Kidney epithelial cell (primary cell): ENCODE data around the gene TBC1D8B. TPM values are rescaled to one million over a fixed set of nuclear protein-coding genes. Genes with fewer than 3 reads are reported as not detected.

Experiments used
- DNase-seq: peaks from one replicate; pipeline ENCODE4 v3.0.0-alpha.2; 2010; ENCODE audit warnings: low read depth
- H3K27me3 ChIP-seq: 2 replicates; pipeline ENCODE4 v1.6.0; 2011; ENCODE audit warnings: low read length; ENCODE audit not compliant: control insufficient read depth, insufficient read depth
- H3K36me3 ChIP-seq: 2 replicates; pipeline ENCODE4 v1.5.1; 2011; ENCODE audit warnings: low read length; ENCODE audit not compliant: control insufficient read depth, insufficient read depth
- H3K4me3 ChIP-seq: 2 replicates; pipeline ENCODE4 v1.5.1; 2011; ENCODE audit warnings: low read depth, mild to moderate bottlenecking, control low read depth, low read length
- total RNA-seq: library from RNA; depleted of rRNA; stranded (reverse); fragments of >200 nt; gene quantifications from 2 replicates; pipeline ENCODE4 v1.2.3, GENCODE V29; 2015
- TF ChIP-seq, protein P1 (sequence below): IDR thresholded peaks from 2 replicates; pipeline ENCODE4 v1.5.1; 2011; ENCODE audit warnings: mild to moderate bottlenecking, moderate library complexity, low read length, control low read depth, inconsistent platforms; ENCODE audit not compliant: insufficient read depth, poor library complexity, severe bottlenecking

Gene TBC1D8B
- total RNA-seq, 1 donor from 2014 or later: 1.3 TPM

DNA sequence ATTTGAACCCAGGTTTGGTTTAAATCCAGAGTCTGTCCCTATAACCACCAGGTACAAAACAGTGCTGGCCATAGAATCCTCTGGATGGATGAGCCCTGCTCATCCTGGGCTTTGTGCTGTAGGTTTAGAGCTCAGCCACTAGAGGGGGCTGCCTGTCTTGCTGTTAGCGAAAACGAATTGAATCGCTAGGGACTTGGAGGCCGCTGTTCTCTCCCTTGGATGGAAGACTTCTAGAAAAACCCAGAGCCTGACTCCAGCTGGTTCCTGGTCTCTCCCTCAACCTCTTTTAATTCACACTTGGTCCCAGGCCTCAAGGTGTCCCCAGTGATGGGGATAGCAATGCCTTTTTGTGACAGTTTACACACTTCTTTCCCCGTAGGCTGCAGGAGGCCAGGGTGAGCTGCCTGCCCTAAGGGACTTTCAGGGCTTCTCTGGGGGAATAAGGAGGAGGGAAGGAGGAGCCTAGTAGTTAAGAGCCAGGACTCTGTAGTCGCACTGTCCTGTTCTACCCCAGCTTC is 92.0 kb downstream of the TBC1D8B start:
- Histone ChIP-seq H3K27me3 (no peaks in the 10 kb centered on the region), H3K36me3 (no peaks in the 10 kb centered on the region), H3K4me3 (no peak overlapping the region)
- TF ChIP-seq, protein P1, sequence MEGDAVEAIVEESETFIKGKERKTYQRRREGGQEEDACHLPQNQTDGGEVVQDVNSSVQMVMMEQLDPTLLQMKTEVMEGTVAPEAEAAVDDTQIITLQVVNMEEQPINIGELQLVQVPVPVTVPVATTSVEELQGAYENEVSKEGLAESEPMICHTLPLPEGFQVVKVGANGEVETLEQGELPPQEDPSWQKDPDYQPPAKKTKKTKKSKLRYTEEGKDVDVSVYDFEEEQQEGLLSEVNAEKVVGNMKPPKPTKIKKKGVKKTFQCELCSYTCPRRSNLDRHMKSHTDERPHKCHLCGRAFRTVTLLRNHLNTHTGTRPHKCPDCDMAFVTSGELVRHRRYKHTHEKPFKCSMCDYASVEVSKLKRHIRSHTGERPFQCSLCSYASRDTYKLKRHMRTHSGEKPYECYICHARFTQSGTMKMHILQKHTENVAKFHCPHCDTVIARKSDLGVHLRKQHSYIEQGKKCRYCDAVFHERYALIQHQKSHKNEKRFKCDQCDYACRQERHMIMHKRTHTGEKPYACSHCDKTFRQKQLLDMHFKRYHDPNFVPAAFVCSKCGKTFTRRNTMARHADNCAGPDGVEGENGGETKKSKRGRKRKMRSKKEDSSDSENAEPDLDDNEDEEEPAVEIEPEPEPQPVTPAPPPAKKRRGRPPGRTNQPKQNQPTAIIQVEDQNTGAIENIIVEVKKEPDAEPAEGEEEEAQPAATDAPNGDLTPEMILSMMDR: peak; percentile 89
- DNase-seq: no peak

DNA sequence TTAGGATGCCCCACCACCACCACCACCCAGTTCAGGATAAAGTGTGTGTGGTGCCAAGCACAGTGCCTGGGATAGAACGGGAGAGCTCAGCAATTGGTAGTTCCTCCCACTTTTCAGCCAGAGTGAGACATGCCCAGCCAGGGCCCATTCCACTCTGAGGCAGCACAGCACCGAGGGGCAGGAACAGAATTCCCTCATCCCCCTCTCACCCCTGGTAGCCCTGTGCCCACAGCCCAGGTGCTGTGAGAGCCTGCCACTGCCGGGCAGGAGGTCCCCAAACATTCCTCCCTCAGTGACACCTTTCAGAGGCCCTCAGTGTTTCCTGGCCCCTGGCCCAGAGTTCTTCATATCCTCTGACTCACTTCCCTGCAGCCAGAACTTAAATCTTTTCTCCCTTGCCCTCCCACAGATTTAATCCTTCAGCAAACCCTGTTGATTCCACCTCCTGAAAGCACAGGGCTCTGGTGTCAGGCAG is 92.5 kb downstream of the TBC1D8B start:
- TF ChIP-seq, protein P1: no peak
- Histone ChIP-seq H3K27me3 (no peaks in the 10 kb centered on the region), H3K36me3 (no peaks in the 10 kb centered on the region), H3K4me3 (no peak overlapping the region)
- no peak for DNase-seq

DNA sequence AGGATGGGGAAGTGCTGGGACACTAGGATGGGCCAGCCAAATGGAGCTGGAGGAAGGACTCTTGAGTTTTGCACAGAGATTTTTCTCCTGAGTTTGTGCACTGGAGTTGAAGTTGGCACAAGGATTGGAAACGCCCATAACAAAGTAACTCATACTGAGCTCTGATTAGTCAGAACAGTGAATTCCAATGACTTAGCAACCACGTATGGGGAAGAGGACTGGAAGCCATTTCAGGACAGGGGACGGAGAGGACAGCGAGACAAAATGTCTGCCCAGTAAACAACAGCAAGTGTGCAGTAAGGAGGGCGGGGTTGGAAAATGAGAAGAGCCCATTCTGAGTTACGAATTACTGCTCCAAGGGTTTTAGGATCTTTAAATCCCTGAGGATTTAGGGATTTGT is 94.8 kb downstream of the TBC1D8B start:
- DNase-seq: no peak
- TF ChIP-seq, protein P1: no peak
- no peaks in the 10 kb centered on the region for H3K27me3 ChIP-seq
- H3K4me3 ChIP-seq: no peak overlapping the region
- no peaks in the 10 kb centered on the region for H3K36me3 ChIP-seq

DNA sequence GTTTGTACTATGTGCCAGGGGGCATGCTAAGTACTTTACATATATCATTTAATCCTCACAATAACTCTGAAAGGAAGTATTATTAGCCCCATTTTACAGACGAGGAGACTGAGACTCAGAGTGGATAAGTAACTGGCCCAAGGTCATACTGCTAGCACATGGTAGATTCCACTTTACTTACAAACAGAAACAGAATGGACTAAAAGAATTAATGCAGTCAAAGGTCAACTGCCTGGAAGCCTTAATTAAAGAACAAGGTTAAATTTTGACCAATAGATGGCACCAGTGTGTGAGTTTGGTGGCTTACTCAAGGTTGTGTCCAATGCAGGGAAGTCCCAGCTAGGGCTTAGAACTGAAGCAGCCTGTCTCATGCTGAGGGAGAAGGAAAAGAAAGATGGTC is 96.0 kb downstream of the TBC1D8B start:
- no peaks in the 10 kb centered on the region for H3K36me3 ChIP-seq
- no peak for DNase-seq
- H3K27me3 ChIP-seq: no peaks in the 10 kb centered on the region
- TF ChIP-seq, protein P1: peak; percentile 36
- no peak overlapping the region for H3K4me3 ChIP-seq

DNA sequence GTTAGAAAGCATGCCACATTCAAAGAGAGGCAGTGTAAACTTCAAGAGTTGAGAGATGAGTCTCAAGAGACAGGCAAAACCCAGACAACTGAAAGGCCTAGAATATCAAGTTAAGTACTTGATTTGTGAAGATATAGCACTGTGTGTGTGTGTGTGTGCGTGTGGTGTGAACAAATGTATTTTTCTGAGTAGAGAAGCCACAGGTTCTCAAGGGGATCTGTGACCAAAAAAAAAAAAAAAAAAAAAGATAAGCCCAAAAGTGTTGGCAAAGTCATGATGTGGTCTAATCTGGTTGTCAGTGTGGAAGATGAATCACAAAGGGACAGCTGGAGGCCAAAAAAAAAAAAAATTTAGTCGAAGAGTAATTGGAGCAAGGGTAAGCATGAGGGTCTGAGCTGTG is 96.8 kb downstream of the TBC1D8B start:
- Histone ChIP-seq H3K36me3 (no peaks in the 10 kb centered on the region), H3K27me3 (no peaks in the 10 kb centered on the region), H3K4me3 (no peak overlapping the region)
- no peak for DNase-seq
- TF ChIP-seq, protein P1: no peak

DNA sequence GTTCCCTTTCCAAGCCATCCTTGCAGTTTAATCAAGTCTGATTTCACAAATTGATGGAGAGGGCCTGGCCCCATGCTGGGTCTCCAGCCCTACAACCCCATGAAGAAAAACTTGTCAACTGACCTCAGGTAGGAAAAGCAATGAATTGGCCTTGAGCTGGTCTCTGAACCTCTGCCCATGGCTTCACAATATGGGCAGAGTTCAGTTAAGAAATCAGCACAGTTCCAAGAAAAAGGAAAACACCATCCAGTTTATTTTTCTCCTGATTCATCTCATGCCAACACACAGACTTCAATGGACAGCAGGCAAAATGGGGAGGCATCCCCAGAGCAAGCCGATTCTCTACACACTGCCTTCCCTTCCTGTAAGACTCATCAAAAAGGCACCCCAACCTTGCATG is 97.4 kb downstream of the TBC1D8B start:
- no peak overlapping the region for H3K4me3 ChIP-seq
- H3K27me3 ChIP-seq: no peaks in the 10 kb centered on the region
- TF ChIP-seq, protein P1: no peak
- no peak for DNase-seq
- H3K36me3 ChIP-seq: no peaks in the 10 kb centered on the region
